ENCODE data around the gene OR10H1.
"Not testable (repeated sequence)": the region's sequence is repeated elsewhere in the genome, so short reads cannot be mapped to it uniquely, and the experiment has no call there.

Gene OR10H1

GRCh38 chr19:15828611-15829305, 13.3 kb upstream of the OR10H1 start:
- peak; percentile 95 for DNase-seq (ENCODE audit: low spot score)
- peak; percentile 87 for FAIRE-seq

DNA sequence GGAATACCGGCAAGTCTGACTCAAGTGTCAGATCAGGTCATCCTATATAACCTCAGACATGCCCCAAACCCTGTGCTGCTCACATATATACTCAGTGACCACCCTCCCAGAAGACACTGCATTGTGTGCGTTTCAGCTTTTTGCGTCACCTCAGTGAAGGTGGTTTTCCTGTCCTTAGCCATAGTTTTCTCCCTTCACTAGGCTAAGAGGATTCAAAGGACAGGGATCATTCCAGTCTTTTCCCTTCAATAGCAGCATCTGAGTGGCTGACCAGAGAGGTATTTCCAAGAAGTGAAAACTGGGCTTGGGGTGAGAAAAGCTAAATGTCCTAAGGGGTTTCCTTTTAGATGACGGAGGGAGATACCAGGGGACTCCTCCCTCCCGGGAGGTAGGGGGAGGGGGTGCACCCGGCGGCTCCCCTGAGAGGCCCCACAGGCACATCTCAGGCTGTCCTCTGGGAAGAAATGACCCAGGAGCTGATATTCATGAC, 12.7 kb upstream of the OR10H1 start:
- FAIRE-seq: peak; percentile 68

GRCh38 chr19:15825753-15826152, 10.3 kb upstream of the OR10H1 start:
- no peak for FAIRE-seq
- DNase-seq (ENCODE audit: low spot score): no peak

More for the DNA sequence above, 12.7 kb upstream of the OR10H1 start:
- peak; percentile 82 for DNase-seq (ENCODE audit: low spot score)

DNA sequence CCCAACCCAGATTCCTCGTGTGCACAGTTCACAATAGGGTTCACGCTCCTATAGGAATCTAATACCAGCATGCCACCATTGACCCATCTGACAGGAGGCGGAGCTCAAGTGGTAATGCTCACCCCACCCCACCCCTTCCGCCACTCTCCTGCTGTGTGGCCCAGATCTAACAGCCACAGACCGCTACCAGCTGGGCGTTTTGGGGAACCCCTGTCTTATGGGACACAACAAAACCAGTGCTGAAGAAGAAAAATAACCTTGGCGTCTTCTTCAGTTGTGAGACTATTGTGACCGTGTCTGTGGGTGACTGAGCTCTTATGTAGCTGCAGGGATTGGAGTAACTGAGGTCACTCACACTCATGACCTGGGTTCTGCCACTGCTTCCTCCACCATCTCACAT, 5.2 kb upstream of the OR10H1 start:
- no peak for FAIRE-seq
- DNase-seq (ENCODE audit: low spot score): no peak

DNA sequence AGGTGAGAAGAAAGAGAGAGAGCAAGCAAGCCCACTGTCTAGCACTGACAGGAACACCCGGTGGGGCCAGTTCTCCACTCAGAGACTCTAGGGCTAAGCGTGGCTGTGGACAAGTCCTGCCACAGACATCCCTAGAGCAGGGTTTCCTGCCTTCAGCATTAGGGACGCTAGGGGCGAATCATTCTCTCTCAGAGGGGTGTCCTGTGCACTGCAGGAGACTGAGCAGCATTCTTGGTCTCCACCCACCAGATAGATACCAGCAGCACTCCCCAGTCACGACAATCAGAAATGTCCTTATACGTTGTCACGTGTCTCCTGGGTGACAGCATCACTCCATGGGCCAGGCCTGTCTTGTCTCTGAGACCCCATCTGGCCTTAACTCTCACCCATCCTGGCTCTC, 1.5 kb downstream of the OR10H1 start:
- DNase-seq (ENCODE audit: low spot score): no peak
- no peak for FAIRE-seq

DNA sequence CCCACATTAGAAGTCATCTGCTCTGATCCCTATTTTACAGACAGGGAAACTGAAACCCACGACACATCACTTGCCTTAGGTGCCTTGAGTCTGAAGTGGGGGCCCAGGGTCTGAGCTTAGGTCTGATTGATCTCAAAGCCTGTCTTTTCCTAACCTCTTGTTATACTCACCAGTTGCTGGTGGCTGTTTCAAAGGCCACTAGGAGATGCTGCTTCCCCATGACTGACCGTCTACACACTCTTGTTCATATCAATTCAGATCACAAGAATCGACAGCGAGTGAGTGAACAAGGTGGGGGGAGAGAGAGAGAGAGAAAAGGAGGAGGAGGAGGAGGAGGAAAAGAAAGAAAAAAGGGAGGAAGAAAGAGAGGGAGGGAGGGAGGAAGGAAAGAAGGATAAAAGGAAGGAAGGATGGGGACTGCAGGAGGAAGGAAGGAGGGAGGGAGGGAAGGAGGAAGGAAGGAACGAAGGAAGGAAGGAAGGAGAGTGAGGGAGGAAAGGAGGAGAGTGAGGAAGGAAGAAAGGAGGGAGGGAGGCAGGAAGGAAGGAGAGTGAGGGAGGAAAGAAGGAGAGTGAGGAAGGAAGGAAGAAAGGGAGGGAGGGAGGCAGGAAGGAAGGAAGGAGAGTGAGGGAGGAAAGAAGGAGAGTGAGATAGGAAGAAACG, 3.3 kb downstream of the OR10H1 start:
- FAIRE-seq: no peak
- DNase-seq (ENCODE audit: low spot score): peak; percentile 23

DNA sequence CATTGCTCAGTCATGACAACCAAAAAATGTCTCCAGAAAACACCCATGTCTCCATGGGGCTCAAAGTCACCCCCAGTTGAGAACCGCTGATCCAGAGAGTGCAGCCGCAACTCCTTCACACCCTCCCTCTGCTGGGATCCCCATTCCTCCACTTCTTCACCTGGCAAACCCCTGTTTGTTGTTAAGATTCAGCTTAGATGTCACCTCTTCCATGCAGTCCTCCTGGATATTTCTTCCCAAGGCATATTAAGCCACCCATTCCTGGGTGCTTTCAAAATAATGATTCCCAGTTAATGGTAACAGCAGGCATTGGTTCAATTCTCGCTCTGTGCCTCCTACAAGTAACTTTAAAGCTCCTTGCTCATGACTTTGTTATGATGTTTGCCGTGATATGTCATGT, 4.0 kb downstream of the OR10H1 start:
- DNase-seq (ENCODE audit: low spot score) (no peak), FAIRE-seq (no peak)

- FAIRE-seq (peak; percentile 56), DNase-seq (ENCODE audit: low spot score) (peak; percentile 28)
Observed at GRCh38 chr19:15810335-15810734, 5.1 kb downstream of the OR10H1 start.

GRCh38 chr19:15794279-15794678, 21.2 kb downstream of the OR10H1 start:
- not testable (repeated sequence) for FAIRE-seq; DNase-seq (ENCODE audit: low spot score)

DNA sequence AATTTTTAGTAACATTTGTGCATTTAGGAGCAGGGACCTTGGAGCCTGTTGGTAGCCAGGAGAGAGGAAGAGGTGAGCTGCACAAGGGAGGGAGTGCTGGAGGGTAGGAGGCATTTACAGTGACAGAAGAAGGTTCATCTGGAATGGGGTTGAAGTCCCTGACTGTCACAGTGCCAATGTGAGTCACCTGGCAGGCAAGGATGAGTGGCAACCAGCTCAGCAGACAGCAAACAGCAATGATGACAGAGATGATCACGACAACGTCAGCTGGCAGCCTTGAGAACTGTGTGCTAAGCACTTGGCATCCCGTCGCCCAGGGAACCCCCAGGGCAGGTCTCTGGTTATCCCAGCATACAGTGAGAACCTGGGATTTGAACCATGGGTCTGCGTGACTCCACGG, 25.4 kb downstream of the OR10H1 start:
- DNase-seq (ENCODE audit: low spot score) (peak; percentile 60), FAIRE-seq (no peak)

DNA sequence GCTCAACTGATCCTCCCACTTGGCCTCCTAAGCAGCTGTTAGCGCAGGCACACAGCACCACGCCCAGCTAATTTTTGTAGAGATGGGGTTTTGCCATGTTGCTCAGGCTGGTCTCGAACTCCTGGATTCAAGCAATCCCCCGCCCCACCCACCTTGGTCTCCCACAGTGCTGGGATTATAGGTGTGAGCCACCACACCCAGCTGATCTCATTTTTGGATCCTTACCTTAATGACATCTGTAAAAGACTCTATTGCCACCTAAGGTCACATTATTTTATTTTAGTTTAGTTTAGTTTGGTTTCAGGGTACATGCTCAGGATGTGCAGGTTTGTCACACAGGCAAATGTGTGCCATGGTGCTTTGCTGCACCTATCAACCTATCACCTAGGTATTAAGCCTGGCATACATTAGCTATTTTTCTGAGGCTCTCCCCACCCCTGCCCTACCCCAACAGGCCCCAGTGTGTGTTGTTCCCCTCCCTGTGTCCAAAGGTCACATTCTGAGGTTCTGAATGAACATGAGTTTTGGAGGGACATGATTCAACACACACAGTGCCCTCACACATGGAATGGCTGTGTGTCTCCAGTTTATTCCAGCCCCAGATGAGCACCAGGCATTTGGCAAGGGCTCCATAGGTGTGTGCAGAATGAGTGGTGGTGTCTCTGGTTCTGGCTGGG, 26.7 kb downstream of the OR10H1 start:
- FAIRE-seq: no peak

GRCh38 chr19:15787611-15788155, 27.8 kb downstream of the OR10H1 start, which contains the start of gene OR10H5:
Gene OR10H5 (plus strand): TSS chr19:15787661. CDS start chr19:15794049, 6,388 bp downstream.
- FAIRE-seq: no peak

More for the DNA sequence above, 26.7 kb downstream of the OR10H1 start:
- DNase-seq (ENCODE audit: low spot score): no peak

DNA sequence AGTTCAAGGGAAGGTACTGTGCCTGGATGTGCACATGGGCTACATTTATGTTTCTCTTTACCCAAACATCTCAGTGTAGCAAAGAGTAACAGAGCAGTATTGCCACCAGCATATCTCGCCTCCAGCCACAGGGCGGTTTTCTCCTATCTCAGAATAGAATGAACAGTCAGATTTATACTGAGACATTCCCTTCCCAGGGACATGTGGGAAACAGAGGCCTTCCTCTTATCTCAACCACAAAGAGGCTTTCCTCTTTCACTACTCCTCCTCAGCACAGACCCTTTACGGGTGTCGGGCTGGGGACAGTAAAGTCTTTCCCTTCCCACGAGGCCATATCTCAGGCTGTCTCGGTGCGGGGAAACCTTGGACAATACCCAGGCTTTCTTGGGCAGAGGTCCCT, 32.6 kb downstream of the OR10H1 start:
- not testable (repeated sequence) for DNase-seq (ENCODE audit: low spot score); FAIRE-seq

More at GRCh38 chr19:15787611-15788155, 27.8 kb downstream of the OR10H1 start, which contains the start of gene OR10H5:
- no peak for DNase-seq (ENCODE audit: low spot score)

- FAIRE-seq (no peak), DNase-seq (ENCODE audit: low spot score) (no peak)
Observed at GRCh38 chr19:15782211-15782610, 33.3 kb downstream of the OR10H1 start.

- FAIRE-seq (no peak), DNase-seq (ENCODE audit: low spot score) (no peak)
Observed at GRCh38 chr19:15781661-15782060, 33.8 kb downstream of the OR10H1 start.

- FAIRE-seq (no peak), DNase-seq (ENCODE audit: low spot score) (no peak)
Observed at GRCh38 chr19:15780610-15781418, 34.6 kb downstream of the OR10H1 start.

- FAIRE-seq (no peak), DNase-seq (ENCODE audit: low spot score) (peak; percentile 37)
Observed at GRCh38 chr19:15779756-15780476, 35.5 kb downstream of the OR10H1 start.

GRCh38 chr19:15776991-15777970, 38.2 kb downstream of the OR10H1 start:
- DNase-seq (ENCODE audit: low spot score): no peak
- no peak for FAIRE-seq

- no peak for DNase-seq (ENCODE audit: low spot score)
- FAIRE-seq: no peak
Observed at GRCh38 chr19:15776264-15776663, 39.2 kb downstream of the OR10H1 start.
